Chondrocyte (in vitro differentiated cells): ENCODE data around the gene WWTR1. TPM values are rescaled to one million over a fixed set of nuclear protein-coding genes. Genes with fewer than 3 reads are reported as not detected.

Experiments
- DNase-seq: peaks from one replicate; pipeline ENCODE4 v3.0.0; 2021; ENCODE audit warnings: mixed read lengths, low spot score
- H3K27ac Mint-ChIP-seq: one replicate; pipeline ENCODE4 v1.8.0; 2021; ENCODE audit warnings: mild to moderate bottlenecking, moderate library complexity, mixed read lengths; ENCODE audit not compliant: unreplicated experiment
- H3K27me3 Mint-ChIP-seq: 2 replicates; pipeline ENCODE4 v1.8.0; 2021; ENCODE audit warnings: low read depth, mixed read lengths
- H3K36me3 Mint-ChIP-seq: 2 replicates; pipeline ENCODE4 v1.8.0; 2021; ENCODE audit warnings: low read depth, mixed read lengths
- H3K4me1 Mint-ChIP-seq: 2 replicates; pipeline ENCODE4 v1.8.0; 2021; ENCODE audit warnings: low read depth, mild to moderate bottlenecking, mixed read lengths
- H3K4me3 Mint-ChIP-seq: one replicate; pipeline ENCODE4 v1.8.0; 2021; ENCODE audit warnings: mild to moderate bottlenecking, moderate library complexity, mixed read lengths; ENCODE audit not compliant: unreplicated experiment
- H3K9me3 Mint-ChIP-seq: 2 replicates; pipeline ENCODE4 v1.8.0; 2021; ENCODE audit warnings: low read depth, mixed read lengths
- total RNA-seq: library from RNA; stranded (reverse); gene quantifications from 3 replicates; pipeline ENCODE4 v1.2.1, GENCODE V29; 2021
- TF ChIP-seq, protein P1 (sequence below): fragments of 200-600 bp; sonication (generic); IDR thresholded peaks from 2 replicates; pipeline ENCODE4 v1.5.0; 2021; ENCODE audit warnings: antibody characterized with exemption, mild to moderate bottlenecking, moderate library complexity

The WWTR1 gene
- total RNA-seq, 1 donor from 2014 or later = 107 TPM

DNA sequence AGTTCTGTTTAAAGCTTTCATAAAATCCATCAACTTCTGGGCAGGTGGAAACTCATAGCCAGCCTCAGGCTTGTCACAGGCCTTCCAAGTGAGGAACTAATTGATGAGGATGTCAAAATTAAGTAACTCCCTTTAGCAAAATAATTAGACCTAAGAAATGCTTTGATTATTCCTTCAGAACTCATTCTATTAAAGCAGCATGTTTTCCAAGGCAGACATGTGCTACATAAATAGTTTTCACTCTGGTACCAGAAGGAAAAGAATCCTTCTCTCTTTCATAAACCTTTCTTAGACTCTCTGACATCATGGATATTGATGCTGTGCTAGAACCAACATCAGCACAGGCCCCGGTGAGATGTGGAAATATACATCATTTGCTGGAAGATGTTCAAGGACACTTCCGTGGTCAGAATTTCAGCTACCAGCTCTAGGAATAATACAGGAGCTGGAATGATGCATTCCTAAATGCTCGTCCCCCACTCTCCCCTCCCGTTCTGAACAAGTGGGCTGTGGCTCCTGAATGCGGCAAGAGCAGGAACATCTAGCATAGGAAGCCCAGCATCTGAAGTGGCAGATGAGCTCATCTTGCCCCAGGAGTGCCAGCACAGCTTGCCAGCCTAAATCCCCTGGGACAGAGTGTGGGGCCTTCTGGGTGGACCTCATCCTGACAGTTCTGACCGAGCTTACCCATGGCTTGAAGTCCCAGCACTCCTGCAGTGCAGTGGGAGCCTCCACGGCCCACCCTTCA, 82.4 kb downstream of the WWTR1 start:
- H3K27ac Mint-ChIP-seq = peak overlapping the region; percentile 96
- TF ChIP-seq, protein P1, sequence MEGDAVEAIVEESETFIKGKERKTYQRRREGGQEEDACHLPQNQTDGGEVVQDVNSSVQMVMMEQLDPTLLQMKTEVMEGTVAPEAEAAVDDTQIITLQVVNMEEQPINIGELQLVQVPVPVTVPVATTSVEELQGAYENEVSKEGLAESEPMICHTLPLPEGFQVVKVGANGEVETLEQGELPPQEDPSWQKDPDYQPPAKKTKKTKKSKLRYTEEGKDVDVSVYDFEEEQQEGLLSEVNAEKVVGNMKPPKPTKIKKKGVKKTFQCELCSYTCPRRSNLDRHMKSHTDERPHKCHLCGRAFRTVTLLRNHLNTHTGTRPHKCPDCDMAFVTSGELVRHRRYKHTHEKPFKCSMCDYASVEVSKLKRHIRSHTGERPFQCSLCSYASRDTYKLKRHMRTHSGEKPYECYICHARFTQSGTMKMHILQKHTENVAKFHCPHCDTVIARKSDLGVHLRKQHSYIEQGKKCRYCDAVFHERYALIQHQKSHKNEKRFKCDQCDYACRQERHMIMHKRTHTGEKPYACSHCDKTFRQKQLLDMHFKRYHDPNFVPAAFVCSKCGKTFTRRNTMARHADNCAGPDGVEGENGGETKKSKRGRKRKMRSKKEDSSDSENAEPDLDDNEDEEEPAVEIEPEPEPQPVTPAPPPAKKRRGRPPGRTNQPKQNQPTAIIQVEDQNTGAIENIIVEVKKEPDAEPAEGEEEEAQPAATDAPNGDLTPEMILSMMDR = no peak
- H3K36me3 Mint-ChIP-seq = peaks cover 11% of the 10 kb centered on the region
- no peaks in the 10 kb centered on the region for H3K27me3 Mint-ChIP-seq
- no peaks in the 10 kb centered on the region for H3K9me3 Mint-ChIP-seq
- no peak for DNase-seq
- H3K4me1 Mint-ChIP-seq = peaks cover 86% of the 10 kb centered on the region
- peak overlapping the region; percentile 39 for H3K4me3 Mint-ChIP-seq

DNA sequence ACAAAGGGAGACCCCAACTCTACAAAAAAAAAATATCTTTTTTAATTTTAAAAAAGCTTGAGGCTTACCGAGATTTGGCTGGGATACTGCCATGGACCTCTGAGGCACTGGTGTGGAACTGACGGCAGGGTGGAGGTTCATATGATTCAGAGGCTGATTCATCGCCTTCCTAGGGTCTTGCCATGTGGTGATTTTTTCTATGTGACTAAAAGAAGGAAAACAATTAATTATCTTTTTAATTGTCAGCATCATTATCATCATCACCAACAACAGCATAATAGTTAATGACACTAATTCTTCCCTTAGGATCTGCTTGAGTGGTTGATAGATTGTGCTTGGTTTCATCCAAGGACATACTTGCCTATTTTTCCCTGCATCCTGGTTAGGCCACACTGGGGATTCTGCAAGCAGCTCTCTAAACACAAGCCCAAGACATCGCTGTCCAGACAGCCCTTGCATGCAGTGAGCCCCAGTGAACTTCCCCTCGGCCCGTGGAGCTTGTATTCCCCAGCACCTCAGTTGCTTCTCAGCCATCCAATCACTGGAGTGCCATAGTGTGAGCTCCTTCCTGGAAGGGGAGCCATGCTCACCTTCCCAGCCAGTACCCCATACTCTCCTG, 84.9 kb downstream of the WWTR1 start:
- Mint-ChIP-seq H3K4me3 (no peak overlapping the region), H3K27me3 (no peaks in the 10 kb centered on the region), H3K27ac (peak overlapping the region; percentile 77), H3K9me3 (no peaks in the 10 kb centered on the region), H3K36me3 (peaks cover 11% of the 10 kb centered on the region), H3K4me1 (peaks cover 66% of the 10 kb centered on the region)
- TF ChIP-seq, protein P1 = no peak
- DNase-seq = no peak

DNA sequence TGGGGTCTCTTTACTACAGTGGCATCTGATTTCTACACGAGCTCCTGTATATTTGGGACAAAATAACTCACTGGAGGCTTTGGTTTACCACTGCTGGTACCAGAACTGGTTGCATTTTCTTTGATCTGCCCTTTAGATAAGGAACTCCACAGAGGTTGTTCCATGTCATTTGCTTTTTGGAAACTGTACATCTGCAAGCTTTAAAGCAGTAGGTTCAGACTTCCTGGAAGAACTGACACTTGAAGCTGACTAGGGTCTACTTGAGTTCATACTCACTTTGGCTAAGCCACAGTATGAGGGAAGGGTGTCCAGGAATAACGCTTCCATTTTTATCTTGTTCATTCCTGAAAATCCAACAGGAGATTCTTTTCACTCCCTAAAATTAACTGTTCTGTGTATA, 86.4 kb downstream of the WWTR1 start:
- H3K4me1 Mint-ChIP-seq = peaks cover 69% of the 10 kb centered on the region
- H3K4me3 Mint-ChIP-seq = no peak overlapping the region
- H3K27ac Mint-ChIP-seq = peak overlapping the region; percentile 66

DNA sequence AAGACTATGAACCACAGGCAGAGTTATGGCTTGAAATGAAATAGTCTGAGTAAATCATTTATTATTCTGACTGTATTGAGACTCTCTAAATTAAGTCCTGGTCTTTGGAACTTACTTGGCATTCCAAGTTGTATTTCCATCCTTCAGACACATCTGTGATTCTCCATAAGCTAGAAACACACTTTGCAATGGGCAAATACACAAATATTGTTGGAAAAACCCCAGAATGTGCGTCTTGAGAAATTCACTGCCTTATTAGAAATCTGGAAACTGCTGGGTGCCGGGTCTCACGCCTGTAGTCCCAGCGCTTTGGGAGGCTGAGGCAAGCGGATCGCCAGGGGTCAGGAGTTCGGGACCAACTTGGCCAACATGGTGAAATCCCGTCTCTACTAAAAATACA, 87.8 kb downstream of the WWTR1 start:
- Mint-ChIP-seq H3K27me3 (no peaks in the 10 kb centered on the region), H3K9me3 (no peaks in the 10 kb centered on the region), H3K4me1 (peaks cover 60% of the 10 kb centered on the region), H3K4me3 (no peak overlapping the region), H3K36me3 (peaks cover 13% of the 10 kb centered on the region), H3K27ac (no peak overlapping the region)
- no peak for DNase-seq
- TF ChIP-seq, protein P1 = no peak

More for the DNA sequence above, 86.4 kb downstream of the WWTR1 start:
- Mint-ChIP-seq H3K9me3 (no peaks in the 10 kb centered on the region), H3K27me3 (no peaks in the 10 kb centered on the region), H3K36me3 (peaks cover 11% of the 10 kb centered on the region)
- TF ChIP-seq, protein P1 = no peak
- DNase-seq = no peak

DNA sequence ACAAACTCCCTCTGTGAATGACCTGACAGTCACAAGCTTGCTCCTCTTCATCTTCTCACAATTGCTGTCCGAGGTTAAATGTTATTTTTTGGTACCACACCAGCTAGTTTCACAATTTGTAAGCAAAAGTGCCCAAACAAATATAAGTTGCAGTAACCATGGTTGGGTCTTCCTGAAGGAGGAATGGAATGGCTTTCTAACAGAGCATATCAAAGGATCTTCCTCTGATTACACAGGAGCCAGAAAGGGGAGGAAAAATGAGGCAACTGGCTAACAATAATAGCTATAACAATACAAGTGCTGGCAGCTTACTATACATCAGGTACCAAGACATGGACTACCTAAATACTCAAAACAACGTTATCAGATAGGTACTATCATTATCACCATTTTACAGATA, 90.4 kb downstream of the WWTR1 start:
- peaks cover 16% of the 10 kb centered on the region for H3K36me3 Mint-ChIP-seq
- no peaks in the 10 kb centered on the region for H3K27me3 Mint-ChIP-seq
- H3K27ac Mint-ChIP-seq = no peak overlapping the region
- DNase-seq = no peak
- H3K4me1 Mint-ChIP-seq = peaks cover 59% of the 10 kb centered on the region
- no peak overlapping the region for H3K4me3 Mint-ChIP-seq
- TF ChIP-seq, protein P1 = no peak
- peaks cover 3% of the 10 kb centered on the region for H3K9me3 Mint-ChIP-seq
